Vagina (tissue), 2 donors: Measurements from ENCODE around the gene MPRIP. TPM values are rescaled to one million over a fixed set of nuclear protein-coding genes. Genes with fewer than 3 reads are reported as not detected.

Experiments used
- DNase-seq, 2 donors: peaks; one replicate each; pipeline ENCODE4 v3.0.0-alpha.2; 2017; ENCODE audit errors: extremely low spot score in 2 of 2
- H3K27ac ChIP-seq: fragments of 200-600 bp; sonication (generic); one replicate; pipeline ENCODE4 v1.5.1; 2019
- H3K27me3 ChIP-seq: fragments of 200-600 bp; sonication (generic); one replicate; pipeline ENCODE4 v1.5.1; 2019
- H3K36me3 ChIP-seq, 2 donors: fragments of 200-600 bp; sonication (generic); one replicate each; pipeline ENCODE4 v1.5.1; 2017 to 2019
- H3K4me1 ChIP-seq: fragments of 200-600 bp; sonication (generic); one replicate; pipeline ENCODE4 v1.5.1; 2019
- H3K4me3 ChIP-seq, 2 donors: fragments of 200-600 bp; sonication (generic); 1 replicate in 1 of 2; 2 replicates in 1 of 2; pipeline ENCODE4 v1.5.1; 2016 to 2019
- H3K9me3 ChIP-seq: fragments of 200-600 bp; sonication (generic); one replicate; pipeline ENCODE4 v1.5.1; 2019
- CTCF ChIP-seq, 3 experiments: fragments of 450-650 bp in 2 of 3; fragments of 200-600 bp in 1 of 3; sonication (generic) in 1 of 3; IDR thresholded peaks; one replicate each; pipeline ENCODE4 v1.5.1; 2017 to 2019; ENCODE audit warnings: antibody characterized with exemption in 3 of 3, mild to moderate bottlenecking in 2 of 3, moderate library complexity in 2 of 3
- POLR2A ChIP-seq, 2 donors: fragments of 450-650 bp; IDR thresholded peaks; one replicate each; pipeline ENCODE4 v1.6.1; 2017; ENCODE audit warnings: antibody characterized with exemption in 2 of 2, mild to moderate bottlenecking in 2 of 2, moderate library complexity in 2 of 2
- POLR2AphosphoS5 ChIP-seq, 2 donors: sonication (generic); formaldehyde crosslinking; IDR thresholded peaks; one replicate each; pipeline ENCODE4 v1.9.0; 2017; ENCODE audit warnings: antibody characterized with exemption in 2 of 2, mild to moderate bottlenecking in 2 of 2, low read depth in 1 of 2; ENCODE audit not compliant: insufficient read depth in 1 of 2
- intact Hi-C: fragments of 100-400 bp; cut with DNase I; formaldehyde crosslinking; loops from one replicate; pipeline ENCODE4 v1.15.1; 2023
- total RNA-seq: library from RNA; depleted of rRNA; stranded (reverse); fragments of >200 nt; gene quantifications from one replicate; pipeline ENCODE4 v1.2.3, GENCODE V29; 2016

The MPRIP gene
- total RNA-seq, 1 donor from 2014 or later, result 202 TPM

GRCh38 chr17:17048106-17048505 lies 5.8 kb downstream of the MPRIP start:
- intact Hi-C loops, result loop anchor here (10.0 kb wide), 1 partner anchor 57 kb away; no protein-coding TSS in a partner anchor
- H3K4me3 ChIP-seq, result no peak overlapping the region
- peak overlapping the region; percentile 35 for H3K27ac ChIP-seq
- TF ChIP-seq POLR2A (IDR thresholded peaks at IDR 0.05), result no peak
- TF ChIP-seq CTCF (IDR thresholded peaks at IDR 0.05), result no peak
- TF ChIP-seq POLR2AphosphoS5 (IDR thresholded peaks at IDR 0.05; ENCODE audit: insufficient read depth in 1 of 2, low read depth in 1 of 2), result no peak
- no peaks in the 10 kb centered on the region for H3K27me3 ChIP-seq
- H3K9me3 ChIP-seq, result no peaks in the 10 kb centered on the region
- H3K4me1 ChIP-seq, result peaks cover 86% of the 10 kb centered on the region
- no peak for DNase-seq
- H3K36me3 ChIP-seq, result no peaks in the 10 kb centered on the region

GRCh38 chr17:17050346-17051345 lies 8.4 kb downstream of the MPRIP start:
- H3K4me1 ChIP-seq, result peaks cover 84% of the 10 kb centered on the region
- H3K9me3 ChIP-seq, result no peaks in the 10 kb centered on the region
- H3K4me3 ChIP-seq, result no peak overlapping the region
- H3K27me3 ChIP-seq, result no peaks in the 10 kb centered on the region
- no peak for DNase-seq
- TF ChIP-seq POLR2A (IDR thresholded peaks at IDR 0.05) (no peak), CTCF (IDR thresholded peaks at IDR 0.05) (no peak), POLR2AphosphoS5 (IDR thresholded peaks at IDR 0.05; ENCODE audit: insufficient read depth in 1 of 2, low read depth in 1 of 2) (no peak)
- H3K36me3 ChIP-seq, result no peaks in the 10 kb centered on the region
- H3K27ac ChIP-seq, result no peak overlapping the region
- intact Hi-C loops, result no loop called here

GRCh38 chr17:17051380-17051779 lies 9.1 kb downstream of the MPRIP start:
- no peaks in the 10 kb centered on the region for H3K36me3 ChIP-seq
- H3K27me3 ChIP-seq, result no peaks in the 10 kb centered on the region
- no peak for TF ChIP-seq POLR2AphosphoS5 (IDR thresholded peaks at IDR 0.05; ENCODE audit: insufficient read depth in 1 of 2, low read depth in 1 of 2)
- no peak for TF ChIP-seq POLR2A (IDR thresholded peaks at IDR 0.05)
- TF ChIP-seq CTCF (IDR thresholded peaks at IDR 0.05), result no peak
- no peak overlapping the region for H3K27ac ChIP-seq
- H3K9me3 ChIP-seq, result no peaks in the 10 kb centered on the region
- intact Hi-C loops, result no loop called here
- H3K4me3 ChIP-seq, result no peak overlapping the region
- no peak for DNase-seq
- H3K4me1 ChIP-seq, result peaks cover 84% of the 10 kb centered on the region

GRCh38 chr17:17051791-17052461 lies 9.7 kb downstream of the MPRIP start:
- intact Hi-C loops, result no loop called here
- no peaks in the 10 kb centered on the region for H3K27me3 ChIP-seq
- H3K4me1 ChIP-seq, result peaks cover 84% of the 10 kb centered on the region
- no peak for DNase-seq
- H3K9me3 ChIP-seq, result no peaks in the 10 kb centered on the region
- H3K27ac ChIP-seq, result peak overlapping the region; percentile 35
- TF ChIP-seq CTCF (IDR thresholded peaks at IDR 0.05) (no peak), POLR2AphosphoS5 (IDR thresholded peaks at IDR 0.05; ENCODE audit: insufficient read depth in 1 of 2, low read depth in 1 of 2) (no peak), POLR2A (IDR thresholded peaks at IDR 0.05) (no peak)
- H3K4me3 ChIP-seq, result no peak overlapping the region
- no peaks in the 10 kb centered on the region for H3K36me3 ChIP-seq
